SK-N-SH treated with all-trans-retinoic acid at 6 μM for 48 hours (cell line): ENCODE measurements around the gene FIBP.

Experiments
- ATAC-seq: fragments of 200-7000 bp; cut with Tn5 transposase; 3 replicates; pipeline ENCODE4 v1.9.1; 2020; ENCODE audit warnings: mild to moderate bottlenecking, moderate library complexity
- BACH2 ChIP-seq: fragments of 250-450 bp; sonication (Bioruptor Pico); IDR thresholded peaks from 2 replicates; pipeline ENCODE4 v1.9.0; 2021; ENCODE audit warnings: mild to moderate bottlenecking, borderline replicate concordance
- CSDC2 ChIP-seq: fragments of 250-450 bp; sonication (Bioruptor Pico); IDR thresholded peaks from 2 replicates; pipeline ENCODE4 v1.5.0; 2020; ENCODE audit warnings: mild to moderate bottlenecking, moderate library complexity
- ESRRG ChIP-seq: fragments of 250-450 bp; sonication (Bioruptor Pico); IDR thresholded peaks from 2 replicates; pipeline ENCODE4 v1.6.1; 2021; ENCODE audit warnings: mild to moderate bottlenecking
- GLIS3 ChIP-seq: fragments of 250-450 bp; sonication (Bioruptor Pico); IDR thresholded peaks from 2 replicates; pipeline ENCODE4 v1.5.0; 2020; ENCODE audit warnings: mild to moderate bottlenecking, moderate library complexity
- ISL1 ChIP-seq: fragments of 250-450 bp; sonication (Bioruptor Pico); IDR thresholded peaks from 2 replicates; pipeline ENCODE4 v2.1.2; 2022; ENCODE audit warnings: mild to moderate bottlenecking, moderate library complexity
- OSR1 ChIP-seq: fragments of 250-450 bp; sonication (Bioruptor Pico); IDR thresholded peaks from 2 replicates; pipeline ENCODE4 v1.8.0; 2022; ENCODE audit warnings: moderate library complexity, mild to moderate bottlenecking, inconsistent platforms
- PPARA ChIP-seq: fragments of 250-450 bp; sonication (Bioruptor Pico); IDR thresholded peaks from 2 replicates; pipeline ENCODE4 v1.5.0; 2020; ENCODE audit warnings: mild to moderate bottlenecking, borderline replicate concordance
- RARB ChIP-seq: fragments of 250-450 bp; sonication (Bioruptor Pico); IDR thresholded peaks from 2 replicates; pipeline ENCODE4 v1.8.0; 2021; ENCODE audit warnings: mild to moderate bottlenecking, moderate library complexity
- SNAI2 ChIP-seq: fragments of 250-450 bp; sonication (Bioruptor Pico); IDR thresholded peaks from 2 replicates; pipeline ENCODE4 v1.5.0; 2020; ENCODE audit warnings: mild to moderate bottlenecking, moderate library complexity
- TCF4 ChIP-seq: fragments of 250-450 bp; sonication (Bioruptor Pico); IDR thresholded peaks from 2 replicates; pipeline ENCODE4 v1.8.0; 2021; ENCODE audit warnings: mild to moderate bottlenecking, moderate library complexity, borderline replicate concordance
- TOX ChIP-seq: fragments of 250-450 bp; sonication (Bioruptor Pico); IDR thresholded peaks from 2 replicates; pipeline ENCODE4 v1.8.0; 2021; ENCODE audit warnings: mild to moderate bottlenecking, moderate library complexity, borderline replicate concordance
- ZFP3 ChIP-seq: fragments of 250-450 bp; sonication (Bioruptor Pico); IDR thresholded peaks from 2 replicates; pipeline ENCODE4 v1.5.0; 2020; ENCODE audit warnings: mild to moderate bottlenecking, moderate library complexity
- ZFP30 ChIP-seq: fragments of 450-650 bp; formaldehyde crosslinking; IDR thresholded peaks from 2 replicates; pipeline ENCODE4 v1.5.0; 2022; ENCODE audit warnings: mild to moderate bottlenecking, moderate library complexity
- ZNF565 ChIP-seq: fragments of 450-650 bp; formaldehyde crosslinking; conservative IDR thresholded peaks from 2 replicates; pipeline ENCODE4 v1.5.0; 2020; ENCODE audit warnings: low read depth, mild to moderate bottlenecking, moderate library complexity
- TF ChIP-seq, protein P1 (sequence below): fragments of 250-450 bp; sonication (Bioruptor Pico); IDR thresholded peaks from 2 replicates; pipeline ENCODE4 v1.8.0; 2020; ENCODE audit warnings: mild to moderate bottlenecking, moderate library complexity, borderline replicate concordance
- TF ChIP-seq, protein P2 (sequence below): fragments of 250-450 bp; sonication (Bioruptor Pico); IDR thresholded peaks from 2 replicates; pipeline ENCODE4 v1.5.0; 2020; ENCODE audit warnings: mild to moderate bottlenecking, moderate library complexity
- TF ChIP-seq, protein P3 (sequence below): fragments of 250-450 bp; sonication (Bioruptor Pico); IDR thresholded peaks from 2 replicates; pipeline ENCODE4 v1.5.1; 2020; ENCODE audit warnings: low read depth, mild to moderate bottlenecking, moderate library complexity
- TF ChIP-seq, protein P4 (sequence below): fragments of 250-450 bp; sonication (Bioruptor Pico); IDR thresholded peaks from 2 replicates; pipeline ENCODE4 v1.8.0; 2021; ENCODE audit warnings: low read depth, mild to moderate bottlenecking, moderate library complexity, borderline replicate concordance
- TF ChIP-seq, protein P5 (sequence below): fragments of 250-450 bp; sonication (Bioruptor Pico); IDR thresholded peaks from 2 replicates; pipeline ENCODE4 v1.5.1; 2021; ENCODE audit warnings: mild to moderate bottlenecking, moderate library complexity

Gene FIBP

DNA sequence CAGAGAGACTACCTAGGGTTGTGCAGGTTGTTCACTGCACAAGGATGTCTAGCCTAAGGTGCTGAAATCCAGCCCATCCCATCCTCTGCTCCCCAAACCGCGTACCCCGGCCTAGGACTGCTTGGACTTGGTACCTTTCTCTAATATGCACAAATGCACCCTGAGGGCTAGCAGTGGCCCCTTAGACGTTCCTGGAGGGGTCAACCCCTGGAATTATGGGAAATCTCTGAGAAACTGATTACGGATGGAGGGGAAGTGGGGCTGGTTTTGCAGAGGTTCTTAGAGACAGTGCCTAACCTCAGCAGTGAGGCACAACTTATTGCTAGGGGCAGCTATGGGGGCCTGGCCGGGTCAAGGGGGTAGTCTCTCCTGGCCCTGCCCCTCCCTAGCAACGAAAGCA is 28.1 kb upstream of the FIBP start:
- TF ChIP-seq, protein P1, sequence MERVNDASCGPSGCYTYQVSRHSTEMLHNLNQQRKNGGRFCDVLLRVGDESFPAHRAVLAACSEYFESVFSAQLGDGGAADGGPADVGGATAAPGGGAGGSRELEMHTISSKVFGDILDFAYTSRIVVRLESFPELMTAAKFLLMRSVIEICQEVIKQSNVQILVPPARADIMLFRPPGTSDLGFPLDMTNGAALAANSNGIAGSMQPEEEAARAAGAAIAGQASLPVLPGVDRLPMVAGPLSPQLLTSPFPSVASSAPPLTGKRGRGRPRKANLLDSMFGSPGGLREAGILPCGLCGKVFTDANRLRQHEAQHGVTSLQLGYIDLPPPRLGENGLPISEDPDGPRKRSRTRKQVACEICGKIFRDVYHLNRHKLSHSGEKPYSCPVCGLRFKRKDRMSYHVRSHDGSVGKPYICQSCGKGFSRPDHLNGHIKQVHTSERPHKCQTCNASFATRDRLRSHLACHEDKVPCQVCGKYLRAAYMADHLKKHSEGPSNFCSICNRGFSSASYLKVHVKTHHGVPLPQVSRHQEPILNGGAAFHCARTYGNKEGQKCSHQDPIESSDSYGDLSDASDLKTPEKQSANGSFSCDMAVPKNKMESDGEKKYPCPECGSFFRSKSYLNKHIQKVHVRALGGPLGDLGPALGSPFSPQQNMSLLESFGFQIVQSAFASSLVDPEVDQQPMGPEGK: no peak
- no peak for TF ChIP-seq BACH2 (CRISPR knock-in tag)
- TF ChIP-seq ZFP30: no peak
- no peak for TF ChIP-seq CSDC2 (CRISPR knock-in tag)
- TF ChIP-seq, protein P2, sequence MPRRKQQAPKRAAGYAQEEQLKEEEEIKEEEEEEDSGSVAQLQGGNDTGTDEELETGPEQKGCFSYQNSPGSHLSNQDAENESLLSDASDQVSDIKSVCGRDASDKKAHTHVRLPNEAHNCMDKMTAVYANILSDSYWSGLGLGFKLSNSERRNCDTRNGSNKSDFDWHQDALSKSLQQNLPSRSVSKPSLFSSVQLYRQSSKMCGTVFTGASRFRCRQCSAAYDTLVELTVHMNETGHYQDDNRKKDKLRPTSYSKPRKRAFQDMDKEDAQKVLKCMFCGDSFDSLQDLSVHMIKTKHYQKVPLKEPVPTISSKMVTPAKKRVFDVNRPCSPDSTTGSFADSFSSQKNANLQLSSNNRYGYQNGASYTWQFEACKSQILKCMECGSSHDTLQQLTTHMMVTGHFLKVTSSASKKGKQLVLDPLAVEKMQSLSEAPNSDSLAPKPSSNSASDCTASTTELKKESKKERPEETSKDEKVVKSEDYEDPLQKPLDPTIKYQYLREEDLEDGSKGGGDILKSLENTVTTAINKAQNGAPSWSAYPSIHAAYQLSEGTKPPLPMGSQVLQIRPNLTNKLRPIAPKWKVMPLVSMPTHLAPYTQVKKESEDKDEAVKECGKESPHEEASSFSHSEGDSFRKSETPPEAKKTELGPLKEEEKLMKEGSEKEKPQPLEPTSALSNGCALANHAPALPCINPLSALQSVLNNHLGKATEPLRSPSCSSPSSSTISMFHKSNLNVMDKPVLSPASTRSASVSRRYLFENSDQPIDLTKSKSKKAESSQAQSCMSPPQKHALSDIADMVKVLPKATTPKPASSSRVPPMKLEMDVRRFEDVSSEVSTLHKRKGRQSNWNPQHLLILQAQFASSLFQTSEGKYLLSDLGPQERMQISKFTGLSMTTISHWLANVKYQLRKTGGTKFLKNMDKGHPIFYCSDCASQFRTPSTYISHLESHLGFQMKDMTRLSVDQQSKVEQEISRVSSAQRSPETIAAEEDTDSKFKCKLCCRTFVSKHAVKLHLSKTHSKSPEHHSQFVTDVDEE: no peak
- TF ChIP-seq TOX (CRISPR knock-in tag): no peak
- no peak for TF ChIP-seq TCF4 (CRISPR knock-in tag)
- TF ChIP-seq RARB (CRISPR knock-in tag): no peak
- ATAC-seq: no peak

DNA sequence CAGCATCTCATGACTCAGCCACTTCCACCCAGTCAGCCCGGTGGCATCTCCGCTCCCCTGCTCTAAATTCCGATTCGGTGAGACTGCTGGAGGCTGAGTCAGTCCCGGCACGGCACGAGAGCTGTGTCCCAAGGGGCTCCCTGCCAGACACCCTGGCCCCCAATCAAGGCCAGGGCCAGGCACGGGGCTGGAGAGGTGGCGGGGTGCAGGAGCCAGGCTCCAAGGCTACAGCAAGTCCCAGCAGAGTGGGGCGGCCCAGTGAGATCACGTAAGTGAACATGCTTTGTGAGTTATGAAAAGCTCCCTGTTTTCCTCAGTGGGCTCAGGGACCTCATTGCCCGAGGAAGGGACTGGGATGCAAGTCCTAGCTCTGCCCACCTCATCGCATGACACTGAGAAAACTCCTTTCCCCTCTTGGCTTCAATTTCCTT is 27.6 kb upstream of the FIBP start:
- TF ChIP-seq, protein P3, sequence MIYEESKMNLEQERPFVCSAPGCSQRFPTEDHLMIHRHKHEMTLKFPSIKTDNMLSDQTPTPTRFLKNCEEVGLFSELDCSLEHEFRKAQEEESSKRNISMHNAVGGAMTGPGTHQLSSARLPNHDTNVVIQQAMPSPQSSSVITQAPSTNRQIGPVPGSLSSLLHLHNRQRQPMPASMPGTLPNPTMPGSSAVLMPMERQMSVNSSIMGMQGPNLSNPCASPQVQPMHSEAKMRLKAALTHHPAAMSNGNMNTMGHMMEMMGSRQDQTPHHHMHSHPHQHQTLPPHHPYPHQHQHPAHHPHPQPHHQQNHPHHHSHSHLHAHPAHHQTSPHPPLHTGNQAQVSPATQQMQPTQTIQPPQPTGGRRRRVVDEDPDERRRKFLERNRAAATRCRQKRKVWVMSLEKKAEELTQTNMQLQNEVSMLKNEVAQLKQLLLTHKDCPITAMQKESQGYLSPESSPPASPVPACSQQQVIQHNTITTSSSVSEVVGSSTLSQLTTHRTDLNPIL: 0 out of 2 replicates have a peak, but pooled peaks have one; percentile 23
- no peak for TF ChIP-seq OSR1
- TF ChIP-seq, protein P1: peak; percentile 41; the same call in 1 of the 2 replicates
- peak; percentile 29; the same call in 1 of the 2 replicates for TF ChIP-seq ISL1 (CRISPR knock-in tag)
- TF ChIP-seq ZNF565 (CRISPR knock-in tag): no peak
- ATAC-seq: peak; percentile 81

DNA sequence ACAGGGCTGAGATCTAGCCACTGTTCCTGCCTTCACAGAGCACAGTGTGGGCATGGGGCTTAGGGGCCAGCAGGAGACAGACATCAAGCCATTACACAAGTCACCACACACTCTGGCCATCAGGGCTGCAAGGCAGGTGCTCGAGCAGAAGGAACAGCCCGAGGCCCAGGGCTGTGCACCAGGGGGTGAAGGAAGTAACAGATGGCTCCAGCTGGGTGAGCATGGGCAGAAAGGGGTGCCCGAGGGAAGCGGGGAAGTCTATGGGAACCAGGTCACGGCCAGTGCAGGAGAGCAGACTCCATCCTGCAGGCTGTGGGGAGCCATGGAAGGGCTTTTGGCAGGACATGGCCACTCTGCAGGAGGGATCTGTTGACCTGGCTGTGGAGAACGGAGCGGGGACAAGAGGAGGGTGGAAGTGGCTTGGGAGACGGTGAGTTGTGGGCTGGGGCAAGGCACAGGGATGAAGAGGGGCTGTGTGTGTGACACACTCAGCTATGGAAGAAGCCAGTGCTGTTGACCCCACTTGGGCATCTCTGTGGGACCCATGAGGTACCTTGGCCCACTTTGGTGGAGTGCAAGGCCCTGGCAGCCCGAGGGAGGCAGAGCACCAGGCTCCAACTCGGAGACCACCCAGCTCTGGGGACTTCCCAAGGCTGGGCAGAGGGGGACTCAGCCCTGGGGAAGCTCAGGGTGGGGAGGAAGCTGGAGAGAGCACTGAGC is 27.0 kb upstream of the FIBP start:
- TF ChIP-seq, protein P4, sequence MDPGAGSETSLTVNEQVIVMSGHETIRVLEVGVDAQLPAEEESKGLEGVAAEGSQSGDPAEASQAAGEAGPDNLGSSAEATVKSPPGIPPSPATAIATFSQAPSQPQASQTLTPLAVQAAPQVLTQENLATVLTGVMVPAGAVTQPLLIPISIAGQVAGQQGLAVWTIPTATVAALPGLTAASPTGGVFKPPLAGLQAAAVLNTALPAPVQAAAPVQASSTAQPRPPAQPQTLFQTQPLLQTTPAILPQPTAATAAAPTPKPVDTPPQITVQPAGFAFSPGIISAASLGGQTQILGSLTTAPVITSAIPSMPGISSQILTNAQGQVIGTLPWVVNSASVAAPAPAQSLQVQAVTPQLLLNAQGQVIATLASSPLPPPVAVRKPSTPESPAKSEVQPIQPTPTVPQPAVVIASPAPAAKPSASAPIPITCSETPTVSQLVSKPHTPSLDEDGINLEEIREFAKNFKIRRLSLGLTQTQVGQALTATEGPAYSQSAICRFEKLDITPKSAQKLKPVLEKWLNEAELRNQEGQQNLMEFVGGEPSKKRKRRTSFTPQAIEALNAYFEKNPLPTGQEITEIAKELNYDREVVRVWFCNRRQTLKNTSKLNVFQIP: no peak
- TF ChIP-seq ZFP3 (CRISPR knock-in tag): 0 out of 2 replicates have a peak, but pooled peaks have one; percentile 6
- TF ChIP-seq CSDC2 (CRISPR knock-in tag): 0 out of 2 replicates have a peak, but pooled peaks have one; percentile 17
- TF ChIP-seq, all 23 proteins: peak for 2
- peak; percentile 2 for ATAC-seq

DNA sequence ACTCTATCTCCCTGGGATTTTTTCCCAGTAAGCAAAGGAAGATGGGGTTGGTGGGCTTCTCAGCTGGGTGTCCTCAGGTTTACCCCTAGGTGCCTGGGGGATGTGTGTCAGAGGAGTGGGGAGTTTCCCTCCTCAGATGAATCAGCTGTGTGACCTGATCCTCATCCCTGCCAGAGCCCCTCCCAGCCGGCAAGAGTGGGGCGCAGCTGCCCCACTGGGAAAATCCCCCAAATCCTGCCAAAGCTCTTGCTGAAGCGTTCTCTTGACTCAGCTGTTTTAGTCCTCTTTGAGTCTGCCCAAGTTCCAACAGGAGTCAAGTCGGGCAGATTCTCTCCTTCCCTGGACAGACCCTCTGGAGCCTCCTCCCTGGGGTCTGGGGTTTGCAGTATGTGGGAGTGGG is 24.6 kb upstream of the FIBP start:
- ATAC-seq: no peak
- TF ChIP-seq GLIS3 (CRISPR knock-in tag): no peak
- TF ChIP-seq OSR1: no peak
- TF ChIP-seq, protein P2: no peak
- TF ChIP-seq TOX (CRISPR knock-in tag): no peak
- TF ChIP-seq, protein P5, sequence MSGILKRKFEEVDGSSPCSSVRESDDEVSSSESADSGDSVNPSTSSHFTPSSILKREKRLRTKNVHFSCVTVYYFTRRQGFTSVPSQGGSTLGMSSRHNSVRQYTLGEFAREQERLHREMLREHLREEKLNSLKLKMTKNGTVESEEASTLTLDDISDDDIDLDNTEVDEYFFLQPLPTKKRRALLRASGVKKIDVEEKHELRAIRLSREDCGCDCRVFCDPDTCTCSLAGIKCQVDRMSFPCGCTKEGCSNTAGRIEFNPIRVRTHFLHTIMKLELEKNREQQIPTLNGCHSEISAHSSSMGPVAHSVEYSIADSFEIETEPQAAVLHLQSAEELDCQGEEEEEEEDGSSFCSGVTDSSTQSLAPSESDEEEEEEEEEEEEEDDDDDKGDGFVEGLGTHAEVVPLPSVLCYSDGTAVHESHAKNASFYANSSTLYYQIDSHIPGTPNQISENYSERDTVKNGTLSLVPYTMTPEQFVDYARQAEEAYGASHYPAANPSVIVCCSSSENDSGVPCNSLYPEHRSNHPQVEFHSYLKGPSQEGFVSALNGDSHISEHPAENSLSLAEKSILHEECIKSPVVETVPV (CRISPR knock-in tag): no peak
- TF ChIP-seq SNAI2: no peak
- TF ChIP-seq ESRRG: no peak
- no peak for TF ChIP-seq PPARA
- TF ChIP-seq, protein P1: no peak
- no peak for TF ChIP-seq TCF4 (CRISPR knock-in tag)
- no peak for TF ChIP-seq BACH2 (CRISPR knock-in tag)
